Activated naive CD8-positive, alpha-beta T cell treated with anti-CD3 and anti-CD28 coated beads for 36 hours (primary cell): ENCODE results near the gene KIFAP3. TPM values are rescaled to one million over a fixed set of nuclear protein-coding genes. Genes with fewer than 3 reads are reported as not detected.
"Not testable (repeated sequence)": the region's sequence is repeated elsewhere in the genome, so short reads cannot be mapped to it uniquely, and the experiment has no call there.

Experiments
- DNase-seq: peaks from one replicate; pipeline ENCODE4 v3.0.0; 2021
- H3K27ac Mint-ChIP-seq: one replicate; pipeline ENCODE4 v1.8.0; 2022; ENCODE audit warnings: mild to moderate bottlenecking, moderate library complexity, mixed read lengths
- H3K27me3 Mint-ChIP-seq: one replicate; pipeline ENCODE4 v1.8.0; 2022; ENCODE audit warnings: mild to moderate bottlenecking, mixed read lengths
- H3K36me3 Mint-ChIP-seq: one replicate; pipeline ENCODE4 v1.8.0; 2021; ENCODE audit warnings: mild to moderate bottlenecking, mixed read lengths
- H3K4me1 Mint-ChIP-seq: one replicate; pipeline ENCODE4 v1.8.0; 2021; ENCODE audit warnings: mixed read lengths
- H3K4me3 Mint-ChIP-seq: one replicate; pipeline ENCODE4 v1.8.0; 2022; ENCODE audit warnings: mild to moderate bottlenecking, moderate library complexity, mixed read lengths
- H3K9me3 Mint-ChIP-seq: one replicate; pipeline ENCODE4 v1.8.0; 2022; ENCODE audit warnings: mixed read lengths
- total RNA-seq, 2 experiments: library from RNA; stranded (reverse); gene quantifications; one replicate each; pipeline ENCODE4 v1.2.3, GENCODE V29; 2021

Gene KIFAP3
- total RNA-seq, 2 experiments from 2014 or later = 13.8 to 14.9 TPM

- Mint-ChIP-seq H3K27ac (no peak overlapping the region), H3K4me3 (no peak overlapping the region), H3K36me3 (peaks cover 16% of the 10 kb centered on the region), H3K9me3 (peaks cover 4% of the 10 kb centered on the region), H3K4me1 (peaks cover 4% of the 10 kb centered on the region), H3K27me3 (no peaks in the 10 kb centered on the region)
- DNase-seq = no peak
Measured at GRCh38 chr1:170032531-170033280, 41.8 kb downstream of the KIFAP3 start.

- Mint-ChIP-seq H3K27me3 (no peaks in the 10 kb centered on the region), H3K4me3 (no peak overlapping the region), H3K27ac (no peak overlapping the region), H3K36me3 (peaks cover 28% of the 10 kb centered on the region), H3K9me3 (peaks cover 11% of the 10 kb centered on the region), H3K4me1 (peaks cover 4% of the 10 kb centered on the region)
- no peak for DNase-seq
Measured at GRCh38 chr1:170030212-170030611, 44.3 kb downstream of the KIFAP3 start.

DNA sequence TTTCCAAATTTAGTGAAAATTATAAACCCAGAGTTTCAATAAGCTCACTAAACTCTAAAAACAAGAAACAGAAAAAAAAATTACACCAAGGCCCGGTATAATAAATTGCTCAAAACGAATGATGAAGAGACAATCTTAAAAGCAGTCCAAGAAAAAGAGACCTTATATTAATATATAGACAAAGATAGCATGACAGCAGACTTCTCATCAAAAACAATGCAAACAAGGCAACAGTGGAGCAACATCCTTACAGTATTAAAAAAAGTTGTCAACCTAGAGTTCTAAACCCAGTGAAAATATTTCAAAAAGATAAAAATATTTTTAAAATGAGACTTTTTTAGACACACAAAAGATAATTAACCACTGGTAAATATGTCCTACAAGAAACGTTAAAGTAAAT lies 46.7 kb downstream of the KIFAP3 start:
- Mint-ChIP-seq H3K27me3 (no peaks in the 10 kb centered on the region), H3K4me3 (no peak overlapping the region), H3K4me1 (peaks cover 2% of the 10 kb centered on the region), H3K36me3 (peaks cover 27% of the 10 kb centered on the region), H3K9me3 (peaks cover 11% of the 10 kb centered on the region), H3K27ac (no peak overlapping the region)
- no peak for DNase-seq

DNA sequence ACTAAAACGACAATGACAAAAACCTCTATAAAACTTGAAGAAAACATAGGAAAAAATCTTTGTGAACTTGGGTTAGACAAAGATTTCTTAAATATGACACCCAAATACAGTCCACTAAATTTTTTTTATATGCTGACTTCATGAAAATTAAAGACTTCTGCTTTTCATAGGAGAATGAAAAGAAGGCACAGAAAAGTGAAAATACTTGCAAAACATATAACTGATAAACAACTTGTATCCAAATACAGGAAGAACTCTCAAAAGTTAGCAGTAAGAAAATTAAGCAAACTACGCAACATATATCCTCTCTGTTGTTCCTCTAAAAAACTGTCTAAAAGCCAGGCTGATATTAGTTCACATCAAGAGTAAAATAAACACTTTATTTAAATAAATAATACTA lies 53.6 kb downstream of the KIFAP3 start:
- peaks cover 6% of the 10 kb centered on the region for H3K9me3 Mint-ChIP-seq
- no peak for DNase-seq
- H3K4me3 Mint-ChIP-seq = no peak overlapping the region
- H3K4me1 Mint-ChIP-seq = no peaks in the 10 kb centered on the region
- H3K27ac Mint-ChIP-seq = no peak overlapping the region
- peaks cover 29% of the 10 kb centered on the region for H3K36me3 Mint-ChIP-seq
- H3K27me3 Mint-ChIP-seq = no peaks in the 10 kb centered on the region

DNA sequence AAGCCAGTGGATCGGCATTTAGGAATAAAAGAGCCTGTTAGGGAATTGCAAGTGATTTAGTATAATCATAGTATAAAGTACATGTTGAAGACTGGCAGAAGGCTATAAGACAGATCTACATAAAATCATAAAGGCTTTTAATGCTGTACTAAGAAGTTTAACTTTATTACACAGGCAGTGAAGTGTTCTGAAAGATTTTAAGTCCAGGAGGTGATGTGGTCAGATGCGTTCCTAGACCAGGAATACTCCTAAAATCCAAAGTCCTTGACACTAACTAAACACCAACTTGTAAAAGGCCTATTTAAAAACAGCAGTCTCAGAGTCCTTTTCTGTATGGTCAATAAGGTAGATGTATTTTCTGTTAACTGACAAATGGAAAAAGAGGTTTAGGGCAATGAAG lies 57.0 kb downstream of the KIFAP3 start:
- Mint-ChIP-seq H3K36me3 (peaks cover 29% of the 10 kb centered on the region), H3K27ac (no peak overlapping the region), H3K9me3 (peaks cover 6% of the 10 kb centered on the region), H3K4me3 (no peak overlapping the region), H3K27me3 (no peaks in the 10 kb centered on the region), H3K4me1 (no peaks in the 10 kb centered on the region)
- DNase-seq = no peak

DNA sequence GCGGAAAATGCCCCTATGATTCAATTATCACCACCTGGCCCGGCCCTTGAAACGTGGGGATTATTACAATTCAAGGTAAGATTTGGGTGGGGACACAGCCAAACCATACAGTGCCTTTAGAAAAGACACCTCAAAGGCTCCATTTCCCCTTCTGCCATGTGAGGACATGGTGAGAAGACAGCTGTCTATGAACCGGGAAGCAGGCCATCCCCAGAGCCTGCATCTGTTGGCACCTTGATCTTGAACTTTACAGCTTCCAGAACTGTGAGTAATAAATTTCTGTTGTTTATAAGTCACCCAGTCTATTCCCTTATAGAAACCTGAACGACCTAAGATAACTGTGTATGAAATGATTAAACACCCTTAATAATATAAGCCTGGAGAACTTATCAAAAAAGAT lies 61.6 kb downstream of the KIFAP3 start:
- H3K27ac Mint-ChIP-seq = no peak overlapping the region
- no peak for DNase-seq

DNA sequence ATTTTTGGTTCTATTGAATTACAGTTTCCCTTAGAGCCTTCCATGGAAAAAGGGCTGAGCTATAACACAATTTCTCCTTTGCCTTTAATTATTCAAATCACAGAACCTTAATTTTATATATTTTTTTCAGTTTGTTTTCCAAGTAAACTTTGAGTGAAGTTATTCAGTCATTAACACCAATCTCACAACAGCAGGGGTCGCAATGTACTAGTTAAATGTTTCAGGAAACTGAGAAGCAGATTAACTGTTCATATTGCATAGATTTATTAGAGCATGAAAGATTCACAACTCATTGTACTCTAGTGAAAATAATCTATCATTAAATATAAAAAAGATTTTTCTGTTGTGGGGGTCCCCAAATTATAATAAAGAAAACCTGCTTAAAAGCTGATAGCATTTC lies 64.1 kb downstream of the KIFAP3 start:
- peaks cover 5% of the 10 kb centered on the region for H3K9me3 Mint-ChIP-seq

More for the DNA sequence above, 61.6 kb downstream of the KIFAP3 start:
- Mint-ChIP-seq H3K4me1 (no peaks in the 10 kb centered on the region), H3K27me3 (no peaks in the 10 kb centered on the region), H3K4me3 (no peak overlapping the region), H3K9me3 (no peaks in the 10 kb centered on the region), H3K36me3 (peaks cover 21% of the 10 kb centered on the region)

DNA sequence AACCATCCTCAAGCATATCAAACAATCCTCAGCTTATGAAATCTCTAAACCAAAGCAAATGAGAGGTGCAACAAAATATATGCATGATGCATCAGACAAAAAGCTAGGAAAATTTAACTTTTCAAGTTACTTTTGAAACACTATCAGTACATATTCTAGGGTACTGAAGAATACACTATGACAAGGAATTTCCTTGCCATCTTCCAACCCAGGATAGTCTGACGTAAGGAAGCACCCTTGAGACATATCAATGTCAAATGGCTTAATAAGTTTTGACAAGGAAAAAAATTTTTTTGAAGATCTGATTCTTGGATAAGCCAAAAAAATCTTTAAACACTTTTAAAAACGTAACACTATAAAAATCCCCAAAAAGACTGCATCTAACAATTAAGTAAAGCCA lies 64.9 kb downstream of the KIFAP3 start:
- Mint-ChIP-seq H3K27me3 (no peaks in the 10 kb centered on the region), H3K9me3 (peaks cover 5% of the 10 kb centered on the region), H3K27ac (no peak overlapping the region), H3K4me3 (no peak overlapping the region), H3K36me3 (peaks cover 18% of the 10 kb centered on the region), H3K4me1 (no peaks in the 10 kb centered on the region)
- no peak for DNase-seq

More for the DNA sequence above, 64.1 kb downstream of the KIFAP3 start:
- Mint-ChIP-seq H3K4me1 (no peaks in the 10 kb centered on the region), H3K36me3 (peaks cover 21% of the 10 kb centered on the region), H3K4me3 (no peak overlapping the region), H3K27ac (no peak overlapping the region), H3K27me3 (no peaks in the 10 kb centered on the region)
- DNase-seq = no peak

- not testable (repeated sequence) for DNase-seq, H3K4me1 Mint-ChIP-seq, H3K4me3 Mint-ChIP-seq, H3K27ac Mint-ChIP-seq, H3K9me3 Mint-ChIP-seq, H3K27me3 Mint-ChIP-seq
- H3K36me3 Mint-ChIP-seq = peaks cover 18% of the 10 kb centered on the region
Measured at GRCh38 chr1:170008745-170009144, 65.8 kb downstream of the KIFAP3 start.

GRCh38 chr1:170003270-170003835 lies 71.1 kb downstream of the KIFAP3 start:
- H3K9me3 Mint-ChIP-seq, H3K4me3 Mint-ChIP-seq, H3K27me3 Mint-ChIP-seq, H3K4me1 Mint-ChIP-seq, H3K27ac Mint-ChIP-seq, DNase-seq: not testable (repeated sequence)
- H3K36me3 Mint-ChIP-seq = peaks cover 13% of the 10 kb centered on the region

GRCh38 chr1:170001266-170001665 lies 73.2 kb downstream of the KIFAP3 start:
- Mint-ChIP-seq H3K9me3 (no peaks in the 10 kb centered on the region), H3K27me3 (no peaks in the 10 kb centered on the region), H3K27ac (no peak overlapping the region), H3K4me1 (peaks cover under 1% of the 10 kb centered on the region), H3K4me3 (no peak overlapping the region), H3K36me3 (no peaks in the 10 kb centered on the region)
- DNase-seq = no peak

DNA sequence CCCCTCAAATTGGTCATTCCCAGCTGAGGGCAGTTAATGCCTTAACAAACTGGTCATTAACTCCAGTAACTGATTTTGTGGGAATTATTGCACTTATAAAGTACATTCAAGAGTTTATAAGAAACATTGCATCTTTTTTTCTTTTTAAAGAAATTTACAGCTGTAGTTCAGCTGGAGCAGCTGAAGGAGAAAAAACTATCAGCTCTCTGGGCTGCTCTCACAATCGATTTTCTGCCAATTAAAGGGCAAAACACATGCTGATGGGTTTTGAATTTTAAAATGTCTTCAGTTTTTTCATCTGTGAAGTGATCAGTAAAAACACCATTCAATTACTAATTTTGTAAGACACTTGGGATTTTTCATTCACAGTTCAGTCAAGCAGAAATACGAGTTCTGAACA lies 74.7 kb downstream of the KIFAP3 start:
- no peak overlapping the region for H3K27ac Mint-ChIP-seq
- H3K4me3 Mint-ChIP-seq = no peak overlapping the region
- H3K36me3 Mint-ChIP-seq = no peaks in the 10 kb centered on the region
- DNase-seq = no peak
- no peaks in the 10 kb centered on the region for H3K9me3 Mint-ChIP-seq
- H3K27me3 Mint-ChIP-seq = no peaks in the 10 kb centered on the region
- peaks cover 6% of the 10 kb centered on the region for H3K4me1 Mint-ChIP-seq

DNA sequence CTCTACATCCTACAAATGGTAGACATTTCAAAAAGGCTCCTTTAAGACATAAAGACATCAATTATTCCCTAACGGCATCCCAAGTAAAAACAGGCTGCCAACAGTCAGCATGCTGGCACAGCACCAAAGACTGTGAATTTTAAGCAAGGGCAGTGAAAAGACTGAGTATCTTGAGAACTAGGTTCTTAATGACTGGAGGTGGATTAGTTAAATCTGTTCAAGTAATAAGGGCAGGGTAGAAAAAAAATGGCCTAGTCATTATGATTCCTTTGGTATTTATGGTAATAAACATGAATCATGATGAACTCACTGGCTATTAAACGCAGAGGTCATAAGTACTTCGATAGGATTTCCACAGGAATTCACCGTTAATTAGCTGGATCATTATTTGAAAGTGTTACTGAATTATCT lies 75.2 kb downstream of the KIFAP3 start:
- H3K27ac Mint-ChIP-seq = no peak overlapping the region
- H3K4me1 Mint-ChIP-seq = peaks cover 6% of the 10 kb centered on the region
- no peaks in the 10 kb centered on the region for H3K36me3 Mint-ChIP-seq
- DNase-seq = no peak
- no peak overlapping the region for H3K4me3 Mint-ChIP-seq
- no peaks in the 10 kb centered on the region for H3K27me3 Mint-ChIP-seq
- H3K9me3 Mint-ChIP-seq = no peaks in the 10 kb centered on the region

- DNase-seq = no peak
- Mint-ChIP-seq H3K27me3 (no peaks in the 10 kb centered on the region), H3K4me1 (peaks cover 6% of the 10 kb centered on the region), H3K9me3 (no peaks in the 10 kb centered on the region), H3K4me3 (no peak overlapping the region), H3K27ac (no peak overlapping the region), H3K36me3 (no peaks in the 10 kb centered on the region)
Measured at GRCh38 chr1:169995993-169996392, 78.5 kb downstream of the KIFAP3 start.

- no peak overlapping the region for H3K27ac Mint-ChIP-seq
- no peaks in the 10 kb centered on the region for H3K36me3 Mint-ChIP-seq
- H3K27me3 Mint-ChIP-seq = no peaks in the 10 kb centered on the region
- no peaks in the 10 kb centered on the region for H3K4me1 Mint-ChIP-seq
- DNase-seq = no peak
- no peak overlapping the region for H3K4me3 Mint-ChIP-seq
- H3K9me3 Mint-ChIP-seq = no peaks in the 10 kb centered on the region
Measured at GRCh38 chr1:169989246-169989645, 85.2 kb downstream of the KIFAP3 start.

- H3K27me3 Mint-ChIP-seq = no peaks in the 10 kb centered on the region
- no peak for DNase-seq
- no peak overlapping the region for H3K27ac Mint-ChIP-seq
- no peaks in the 10 kb centered on the region for H3K4me1 Mint-ChIP-seq
- no peaks in the 10 kb centered on the region for H3K9me3 Mint-ChIP-seq
- H3K36me3 Mint-ChIP-seq = peaks cover 5% of the 10 kb centered on the region
- H3K4me3 Mint-ChIP-seq = no peak overlapping the region
Measured at GRCh38 chr1:169985757-169986156, 88.7 kb downstream of the KIFAP3 start.
